IPS-20b (cell line): ENCODE measurements around the gene RBM17.
"Not testable (repeated sequence)": the region's sequence is repeated elsewhere in the genome, so short reads cannot be mapped to it uniquely, and the experiment has no call there.

Experiments
- H3K27ac ChIP-seq: one replicate; pipeline ENCODE4 v1.5.1; 2013; ENCODE audit warnings: low read length
- H3K27me3 ChIP-seq: 2 replicates; pipeline ENCODE4 v1.6.1; 2013; ENCODE audit warnings: mild to moderate bottlenecking, low read length, inconsistent platforms; ENCODE audit not compliant: insufficient read depth
- H3K36me3 ChIP-seq: 2 replicates; pipeline ENCODE4 v1.6.1; 2013; ENCODE audit warnings: low read depth, mild to moderate bottlenecking, inconsistent platforms, low read length, moderate library complexity; ENCODE audit not compliant: insufficient read depth
- H3K4me1 ChIP-seq: 2 replicates; pipeline ENCODE4 v1.6.1; 2013; ENCODE audit warnings: mild to moderate bottlenecking, control low read depth, inconsistent platforms, low read length, moderate library complexity; ENCODE audit not compliant: insufficient read depth
- H3K4me3 ChIP-seq: 2 replicates; pipeline ENCODE4 v1.5.1; 2013; ENCODE audit warnings: mild to moderate bottlenecking, low read length, inconsistent platforms
- H3K9ac ChIP-seq: 2 replicates; pipeline ENCODE4 v1.6.1; 2013; ENCODE audit warnings: low read depth, mild to moderate bottlenecking, inconsistent platforms, low read length, moderate library complexity
- H3K9me3 ChIP-seq: 2 replicates; pipeline ENCODE4 v1.6.1; 2013; ENCODE audit warnings: mild to moderate bottlenecking, low read depth, low read length, inconsistent platforms; ENCODE audit not compliant: insufficient read depth

Gene RBM17

DNA sequence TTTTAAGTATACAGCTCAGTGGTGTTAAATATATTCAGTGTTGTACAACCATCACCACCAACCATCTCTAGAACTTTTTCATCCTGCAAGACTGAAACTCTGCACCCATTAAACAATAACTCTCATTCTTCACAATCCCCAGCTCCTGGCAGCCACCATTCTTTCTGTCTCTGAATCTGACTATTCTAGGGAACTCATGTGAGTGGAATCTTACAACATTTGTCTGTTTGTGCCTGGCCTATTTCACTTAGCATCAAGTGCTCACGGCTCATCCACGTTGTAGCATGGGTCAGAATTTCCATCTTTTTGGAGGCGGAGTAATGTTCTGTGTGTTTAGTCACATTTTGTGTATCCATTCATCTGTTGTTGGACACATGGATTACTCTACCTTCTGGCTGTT lies 73.1 kb downstream of the RBM17 start:
- no peak overlapping the region for H3K9ac ChIP-seq
- no peak overlapping the region for H3K27ac ChIP-seq
- H3K4me3 ChIP-seq: no peak overlapping the region
- no peaks in the 10 kb centered on the region for H3K9me3 ChIP-seq
- peaks cover 6% of the 10 kb centered on the region; the same call in 1 of the 2 replicates for H3K27me3 ChIP-seq
- no peaks in the 10 kb centered on the region for H3K36me3 ChIP-seq
- peaks cover 4% of the 10 kb centered on the region; the same call in 1 of the 2 replicates for H3K4me1 ChIP-seq

DNA sequence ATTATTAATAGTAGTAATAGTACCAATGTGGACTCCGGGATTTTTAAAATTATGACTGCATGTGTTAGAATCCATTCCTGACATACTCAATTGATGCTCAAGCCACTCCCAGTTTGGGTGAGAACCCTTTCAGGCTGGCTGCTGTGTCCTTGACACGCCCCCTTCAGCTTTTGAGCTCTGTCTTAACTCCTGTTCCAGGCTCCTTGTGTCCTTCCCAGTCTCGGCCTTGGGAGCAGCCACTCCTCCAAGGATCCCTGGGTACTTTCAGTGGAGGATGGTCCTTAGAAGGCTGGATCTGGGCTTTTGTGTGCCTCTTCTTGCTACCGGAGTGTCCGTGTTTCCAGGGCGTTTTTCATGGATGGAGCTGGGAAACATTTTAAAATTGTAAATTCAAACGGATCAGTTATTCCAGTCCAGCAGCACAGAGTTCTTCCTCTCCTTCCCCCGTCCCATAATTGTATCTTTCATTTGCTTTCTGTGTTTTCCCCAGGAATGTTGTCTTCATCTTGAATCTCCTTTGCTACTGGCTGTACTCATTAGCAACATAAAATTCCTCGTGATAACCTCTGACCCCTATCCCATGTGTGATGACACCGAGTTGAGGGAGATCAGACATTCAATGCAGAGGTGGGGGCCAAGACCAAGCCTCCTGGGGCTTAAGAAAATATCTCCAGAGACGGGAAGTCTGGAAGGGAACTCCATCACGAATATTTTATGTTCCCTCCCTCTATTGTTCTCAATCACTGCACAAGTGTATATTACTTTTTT lies 73.9 kb downstream of the RBM17 start:
- H3K9ac ChIP-seq: no peak overlapping the region; the same call in 1 of the 2 replicates
- H3K27ac ChIP-seq: no peak overlapping the region
- H3K36me3 ChIP-seq: 0 out of 2 replicates have a peak, but pooled peaks cover 4% of the 10 kb centered on the region
- peak overlapping the region; percentile 55; the same call in 1 of the 2 replicates for H3K4me3 ChIP-seq
- no peaks in the 10 kb centered on the region for H3K9me3 ChIP-seq
- H3K27me3 ChIP-seq: peaks cover 6% of the 10 kb centered on the region; the same call in 1 of the 2 replicates
- peaks cover 4% of the 10 kb centered on the region; the same call in 1 of the 2 replicates for H3K4me1 ChIP-seq

DNA sequence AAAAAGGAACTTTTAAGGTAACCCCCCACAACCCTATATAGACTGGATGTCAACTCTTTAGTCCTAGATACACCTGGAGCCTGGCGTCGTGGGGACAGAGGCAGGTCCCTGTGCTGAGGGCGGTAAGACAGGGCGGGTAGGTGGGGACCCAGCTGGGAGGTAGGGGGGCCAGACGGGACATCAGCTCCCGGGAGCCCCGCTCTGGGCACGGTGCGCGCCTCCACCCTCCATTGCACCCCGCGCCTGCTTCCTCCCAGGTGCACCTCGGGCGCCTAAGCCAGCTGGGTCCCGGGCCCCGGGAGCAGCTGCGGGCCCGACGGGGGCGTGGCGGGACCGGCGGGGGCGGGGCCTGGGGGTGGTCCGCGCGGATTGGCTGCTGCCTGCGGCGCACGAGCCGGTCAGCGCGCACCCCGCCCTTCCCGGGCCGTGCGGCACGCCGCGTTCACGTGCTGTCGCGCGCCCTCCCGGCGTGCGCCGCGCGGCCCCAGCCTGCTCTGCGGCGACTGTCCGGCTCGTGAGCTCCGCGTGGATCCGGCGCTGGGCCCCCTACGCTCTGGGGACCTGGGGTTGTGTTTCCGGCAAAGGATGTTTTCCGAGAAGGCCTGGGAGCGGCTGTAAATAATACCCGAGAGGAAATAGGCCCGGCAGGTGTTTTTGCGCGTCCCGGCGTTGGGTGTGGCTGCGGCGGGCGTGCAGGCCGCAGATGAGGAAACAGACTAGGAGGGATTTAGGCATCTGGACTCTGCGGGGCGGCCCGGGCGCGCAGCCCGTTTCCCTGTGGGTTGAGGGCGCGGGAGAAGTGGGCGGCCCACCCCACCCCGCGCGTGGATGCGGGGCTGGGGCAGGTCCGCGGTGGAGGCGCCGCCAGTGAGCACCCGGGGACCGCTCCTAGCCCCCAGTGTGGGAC lies 74.8 kb downstream of the RBM17 start:
- no peak overlapping the region for H3K27ac ChIP-seq
- H3K9ac ChIP-seq: peak overlapping the region; percentile 91
- H3K9me3 ChIP-seq: no peaks in the 10 kb centered on the region

DNA sequence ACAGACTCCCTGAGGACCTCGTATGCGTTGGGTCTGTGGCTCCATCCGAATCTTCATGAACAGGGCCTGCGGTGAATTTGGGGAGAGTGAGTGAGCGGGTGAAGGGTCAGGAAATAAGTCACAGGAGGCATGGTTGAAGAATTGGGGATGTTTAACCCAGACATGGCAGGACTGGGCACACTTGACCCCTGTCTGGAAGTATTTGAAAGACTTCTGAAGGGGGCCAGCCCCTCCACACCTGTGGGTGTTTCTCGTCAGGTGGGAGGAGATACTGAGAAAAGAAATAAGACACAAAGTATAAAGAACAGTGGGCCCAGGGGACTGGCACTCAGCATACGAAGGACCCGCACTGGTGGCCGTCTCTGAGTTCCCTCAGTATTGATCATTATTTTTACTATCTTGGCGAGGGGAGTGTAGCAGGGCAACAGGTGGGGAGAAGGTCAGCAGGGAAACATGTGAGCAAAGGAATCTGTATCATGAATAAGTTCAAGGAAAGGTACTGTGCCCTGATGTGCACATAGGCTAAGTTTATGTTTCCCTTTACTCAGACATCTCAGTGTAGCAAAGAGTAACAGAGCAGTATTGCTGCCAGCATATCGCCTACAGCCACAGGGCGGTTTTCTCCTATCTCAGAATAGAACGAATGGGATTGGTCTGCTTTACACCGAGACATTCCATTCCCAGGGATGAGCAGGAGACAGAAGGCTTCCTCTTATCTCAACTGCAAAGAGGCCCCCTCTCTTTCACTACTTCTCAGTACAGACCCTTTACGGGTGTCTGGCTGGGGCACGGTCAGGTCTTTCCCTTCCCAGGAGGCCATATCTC lies 75.6 kb downstream of the RBM17 start:
- H3K27ac ChIP-seq: no peak overlapping the region
- no peaks in the 10 kb centered on the region for H3K9me3 ChIP-seq
- peak overlapping the region; percentile 88 for H3K4me3 ChIP-seq
- 0 out of 2 replicates have a peak, but pooled peaks cover 4% of the 10 kb centered on the region for H3K36me3 ChIP-seq
- H3K4me1 ChIP-seq: peaks cover 4% of the 10 kb centered on the region; the same call in 1 of the 2 replicates
- peaks cover 6% of the 10 kb centered on the region; the same call in 1 of the 2 replicates for H3K27me3 ChIP-seq
- H3K9ac ChIP-seq: peak overlapping the region; percentile 91

More for the DNA sequence above, 74.8 kb downstream of the RBM17 start:
- peaks cover 6% of the 10 kb centered on the region; the same call in 1 of the 2 replicates for H3K27me3 ChIP-seq
- peak overlapping the region; percentile 88 for H3K4me3 ChIP-seq
- H3K36me3 ChIP-seq: 0 out of 2 replicates have a peak, but pooled peaks cover 4% of the 10 kb centered on the region
- H3K4me1 ChIP-seq: peaks cover 4% of the 10 kb centered on the region; the same call in 1 of the 2 replicates

DNA sequence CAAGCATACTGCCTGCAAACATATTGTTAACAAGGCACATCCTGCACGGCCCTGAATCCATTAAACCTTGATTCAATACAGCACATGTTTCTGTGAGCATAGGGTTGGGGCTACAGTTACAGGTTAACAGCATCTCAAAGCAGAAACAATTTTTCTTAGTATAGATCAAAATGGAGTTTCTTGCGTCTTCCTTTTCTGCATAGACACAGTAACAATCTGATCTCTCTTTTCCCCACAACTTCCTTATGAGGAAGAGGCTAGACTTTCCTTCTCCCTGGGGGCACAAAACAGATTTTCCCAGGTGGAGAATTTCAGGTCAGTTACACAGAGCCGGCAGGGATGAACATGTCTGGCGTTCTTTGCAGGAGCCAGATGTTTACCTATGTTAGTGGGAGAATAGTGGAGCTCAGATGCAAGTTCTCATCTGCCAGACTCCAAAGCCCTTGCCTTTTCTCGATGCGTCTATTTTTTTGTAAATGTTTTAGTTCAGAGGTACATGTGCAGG lies 76.4 kb downstream of the RBM17 start:
- H3K4me3 ChIP-seq: no peak overlapping the region
- H3K9ac ChIP-seq: no peak overlapping the region
- 0 out of 2 replicates have a peak, but pooled peaks cover 4% of the 10 kb centered on the region for H3K36me3 ChIP-seq
- H3K27me3 ChIP-seq: peaks cover 6% of the 10 kb centered on the region; the same call in 1 of the 2 replicates
- H3K27ac ChIP-seq: no peak overlapping the region
- H3K4me1 ChIP-seq: peaks cover 4% of the 10 kb centered on the region; the same call in 1 of the 2 replicates
- H3K9me3 ChIP-seq: no peaks in the 10 kb centered on the region

DNA sequence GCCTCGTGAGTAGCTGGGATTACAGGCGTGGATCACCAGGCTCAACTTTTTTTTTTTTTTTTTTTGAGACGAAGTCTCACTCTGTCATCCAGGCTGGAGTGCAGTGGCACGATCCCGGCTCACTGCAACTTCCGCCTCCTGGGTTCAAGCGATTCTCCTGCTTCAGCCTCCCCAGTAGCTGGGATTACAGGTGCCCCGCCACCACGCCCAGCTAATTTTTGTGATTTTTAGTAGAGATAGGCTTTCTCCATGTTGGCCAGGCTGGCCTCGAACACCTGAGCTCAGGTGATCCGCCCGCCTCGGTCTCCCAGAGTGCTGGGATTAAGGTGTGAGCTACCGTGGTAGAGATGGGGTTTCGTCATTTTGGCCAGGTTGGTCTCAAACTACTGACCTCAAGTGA lies 77.1 kb downstream of the RBM17 start:
- not testable (repeated sequence) for H3K27me3 ChIP-seq, H3K9ac ChIP-seq, H3K4me3 ChIP-seq, H3K27ac ChIP-seq, H3K9me3 ChIP-seq, H3K36me3 ChIP-seq, H3K4me1 ChIP-seq
